NK-92 (cell line): ENCODE measurements around the gene CD300LG.

Experiments used
- DNase-seq: peaks from one replicate; lab custom pipeline; 2025; ENCODE audit not compliant: unreplicated experiment; lab: John Stamatoyannopoulos, UW

The CD300LG gene

GRCh38 chr17:43905400-43905984, 58.5 kb downstream of the CD300LG start:
- DNase-seq = no peak

DNA sequence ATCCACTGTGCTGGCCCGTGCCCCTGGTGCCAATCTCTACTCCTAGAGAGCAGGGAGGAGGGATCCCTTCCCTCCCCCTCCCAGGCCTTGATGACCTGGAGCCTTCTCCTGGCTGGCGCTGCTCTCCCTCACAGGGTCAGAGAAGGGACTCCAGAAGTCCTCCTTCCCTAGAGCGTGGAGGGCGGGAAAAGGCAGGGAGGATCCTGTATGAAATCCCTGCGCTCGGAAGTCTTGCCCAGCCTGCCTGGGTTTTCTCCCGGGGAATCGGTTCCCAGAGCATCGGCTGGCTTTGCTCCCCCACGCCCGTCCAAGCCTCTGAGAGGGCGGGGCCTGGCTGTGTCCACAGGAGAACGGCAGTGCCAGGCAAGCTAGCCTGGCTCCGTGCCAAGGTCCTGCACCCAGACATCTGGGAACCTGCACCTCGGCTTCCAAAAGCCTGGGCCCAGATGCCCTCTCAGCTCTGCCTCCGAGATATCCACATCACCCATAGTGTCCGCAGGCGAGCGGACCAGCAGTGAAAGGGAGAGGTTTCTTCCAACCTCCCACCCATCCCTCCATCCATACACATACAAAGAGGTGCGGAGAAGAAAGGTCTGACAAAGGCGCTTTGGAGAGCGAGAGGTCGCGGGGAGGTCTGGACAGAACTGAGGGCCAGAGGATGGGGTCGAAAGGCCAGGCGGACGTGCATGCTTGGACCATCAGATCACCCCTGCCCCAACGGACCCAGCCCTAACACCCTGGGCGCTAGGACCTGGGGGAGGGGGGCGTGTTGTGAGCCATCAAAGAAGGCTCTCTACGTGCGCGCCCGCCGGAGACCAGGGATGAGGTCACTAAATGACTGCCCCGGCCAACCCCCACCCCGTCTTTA, 59.2 kb downstream of the CD300LG start:
- no peak for DNase-seq

DNA sequence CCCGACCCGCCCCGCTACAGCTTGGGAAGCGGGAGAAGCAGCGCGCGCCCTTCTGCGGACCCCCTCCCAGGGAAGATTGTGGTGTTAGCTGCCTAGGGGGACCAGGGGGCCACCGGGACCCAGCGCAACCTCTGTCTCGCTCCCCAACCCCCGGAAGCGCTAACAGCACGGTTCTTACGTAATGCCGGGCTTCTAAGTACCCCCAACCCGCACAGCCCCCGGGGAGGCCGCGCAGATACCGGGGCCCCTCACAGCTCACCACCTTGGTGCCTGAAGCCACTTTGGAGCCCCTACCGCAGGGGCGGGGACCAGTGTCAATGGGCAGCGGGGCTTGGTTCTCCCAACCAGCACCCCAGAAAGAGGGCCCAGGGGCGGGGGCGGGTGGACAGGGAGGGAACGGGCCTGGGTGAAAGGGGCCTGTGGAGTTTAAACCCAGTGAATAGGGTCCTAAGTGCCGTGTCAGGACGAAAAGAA, 60.0 kb downstream of the CD300LG start:
- no peak for DNase-seq

DNA sequence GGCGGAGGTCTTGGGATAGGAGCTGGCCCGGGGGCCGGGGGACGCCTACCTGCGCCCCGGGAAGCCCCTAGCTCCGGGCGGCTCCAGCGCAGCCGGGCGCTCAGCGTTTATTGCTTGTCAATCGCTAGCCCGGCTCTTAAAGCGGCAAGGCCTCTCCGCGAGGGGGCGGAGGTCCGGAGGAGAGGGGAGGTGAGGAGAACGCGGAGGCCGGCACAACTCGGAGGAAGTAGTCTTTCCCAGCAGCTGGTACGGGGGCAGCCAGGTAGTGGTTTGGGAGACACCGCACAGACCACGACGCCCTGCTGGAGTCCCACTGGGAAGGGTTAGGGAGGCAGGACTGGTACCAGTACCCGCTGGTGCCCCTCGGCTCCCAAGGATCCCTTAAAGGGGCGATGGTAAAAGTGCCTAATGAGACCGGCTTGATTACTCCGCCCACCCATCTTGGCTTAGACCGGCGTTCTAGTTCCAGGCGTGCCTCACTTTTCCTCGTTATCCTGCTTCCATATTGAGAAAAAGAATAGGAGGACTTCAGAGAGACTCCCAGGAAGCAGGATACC, 60.5 kb downstream of the CD300LG start, which contains the start of gene MPP2:
MPP2 (minus strand) TSS at position 112 of the 557 bp plus-strand sequence. CDS start 3,076 bp downstream, outside the sequence.
- no peak for DNase-seq

DNA sequence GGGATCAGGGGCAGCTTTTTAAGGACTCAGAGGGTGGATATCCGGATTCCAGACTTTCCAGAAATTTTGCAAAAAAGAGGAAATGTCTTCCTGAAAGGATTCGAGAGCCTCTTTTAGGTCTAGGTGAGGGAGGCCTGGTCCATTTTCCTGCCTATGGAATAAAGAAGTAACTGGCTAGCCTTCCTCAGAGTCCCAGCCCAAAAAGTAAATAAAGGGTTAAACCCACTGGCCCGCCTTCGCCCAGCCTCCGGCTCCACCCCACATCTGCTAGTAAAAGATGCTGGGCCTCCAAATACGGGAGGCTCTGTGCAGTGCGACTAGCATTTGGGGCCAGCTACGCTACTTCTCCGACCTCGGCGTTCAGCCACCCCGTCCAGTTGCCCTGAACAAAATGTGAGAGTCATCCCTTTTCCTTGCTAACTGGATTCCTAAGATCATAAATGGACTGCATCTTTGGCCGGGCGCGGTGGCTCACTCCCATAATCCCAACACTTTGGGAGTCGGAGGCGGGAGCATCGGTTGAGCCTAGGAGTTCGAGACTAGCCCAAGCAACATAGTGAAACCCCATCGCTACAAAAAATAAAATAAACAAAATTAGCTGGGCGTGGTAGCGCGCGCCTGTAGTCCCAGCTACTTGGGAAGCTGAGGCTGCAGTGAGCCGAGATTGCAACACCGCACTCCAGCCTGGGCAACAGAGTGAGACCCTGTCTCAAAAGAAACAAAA, 61.2 kb downstream of the CD300LG start:
- DNase-seq = no peak

- no peak for DNase-seq
Observed at GRCh38 chr17:43909537-43910231, 62.7 kb downstream of the CD300LG start.

DNA sequence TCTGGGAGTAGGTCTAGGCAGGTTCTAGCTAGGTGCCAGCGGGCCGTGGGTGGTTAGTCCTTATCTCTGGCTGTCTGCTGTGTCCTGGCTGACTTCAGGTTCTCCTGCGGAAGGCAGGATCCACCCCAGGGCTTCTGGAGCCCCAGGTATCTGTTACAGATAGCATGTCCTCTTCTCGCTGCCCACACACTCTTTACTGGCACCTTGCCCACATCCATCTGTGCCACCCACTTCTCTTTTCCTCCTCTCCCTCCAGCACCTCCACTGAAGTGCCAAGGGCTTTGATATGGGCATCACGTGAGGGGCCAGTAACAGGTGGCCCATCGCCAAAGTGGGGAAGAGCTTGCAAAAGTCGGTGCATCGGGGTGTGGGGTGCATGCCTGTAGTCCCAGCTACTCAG, 64.9 kb downstream of the CD300LG start:
- DNase-seq = no peak

GRCh38 chr17:43912635-43913304, 65.8 kb downstream of the CD300LG start:
- DNase-seq = no peak
